GM12878 (cell line): ENCODE measurements around the gene FGL2. TPM values are rescaled to one million over a fixed set of nuclear protein-coding genes. Genes with fewer than 3 reads are reported as not detected.

Experiments
- ATAC-seq: fragments of 200-7000 bp; cut with Tn5 transposase; 3 replicates; pipeline ENCODE4 v1.9.1; 2020; ENCODE audit warnings: mild to moderate bottlenecking, moderate library complexity
- BruUV-seq: library from RNA; stranded (reverse); fragments of 400-500 nt; replicated peaks from 2 replicates; lab custom pipeline; 2021; lab: Mats Ljungman, UMichigan
- CTCF ChIA-PET: fragments of 300-600 bp; sonication (Branson Sonifier 250); formaldehyde crosslinking; extraction: SDS; loops from one replicate; lab custom pipeline; 2021; ENCODE audit warnings: inconsistent platforms; lab: Yijun Ruan, JAX
- POLR2A ChIA-PET: fragments of 350-600 bp; formaldehyde crosslinking; extraction: SDS; loops from one replicate; lab custom pipeline; 2021; ENCODE audit warnings: inconsistent platforms; lab: Charles Lee
- RAD21 ChIA-PET: fragments of 300-600 bp; sonication (Branson Sonifier 250); formaldehyde crosslinking; loops from one replicate; lab custom pipeline; 2023; ENCODE audit warnings: antibody characterized with exemption; ENCODE audit not compliant: unreplicated experiment; lab: Charles Lee
- SMC1A ChIA-PET: fragments of 300-600 bp; sonication (Branson Sonifier 250); formaldehyde crosslinking; loops from one replicate; lab custom pipeline; 2023; ENCODE audit not compliant: unreplicated experiment, uncharacterized antibody; lab: Charles Lee
- DNase-seq: peaks from one replicate; pipeline ENCODE4 v3.0.0-alpha.2; 2011; ENCODE audit warnings: low read depth, low spot score
- FAIRE-seq: peaks from 3 replicates; lab custom pipeline; 2011; peaks lifted over from hg19 to GRCh38; lab: Jason Lieb, UNC
- H2AFZ ChIP-seq: 2 replicates; pipeline ENCODE4 v1.6.0; 2011; ENCODE audit warnings: low read depth, low read length, control low read depth; ENCODE audit not compliant: control insufficient read depth
- H3K27ac ChIP-seq: 2 replicates; pipeline ENCODE4 v1.5.1; 2011; ENCODE audit warnings: control low read depth; ENCODE audit not compliant: control insufficient read depth, insufficient read depth
- H3K27me3 ChIP-seq, 2 experiments: replicated peaks in 1 of 2; 2 replicates each; pipeline versions ENCODE4 v1.6.0 to v1.6.1; 2011; ENCODE audit warnings: low read length in 1 of 2; ENCODE audit not compliant: control insufficient read depth in 2 of 2, insufficient read depth in 2 of 2
- H3K36me3 ChIP-seq, 2 experiments: 2 replicates each; pipeline ENCODE4 v1.5.1; 2011; ENCODE audit warnings: low read length in 1 of 2; ENCODE audit not compliant: control insufficient read depth in 2 of 2, insufficient read depth in 2 of 2
- H3K4me1 ChIP-seq: 2 replicates; pipeline ENCODE4 v1.6.1; 2011; ENCODE audit warnings: mild to moderate bottlenecking, low read length, moderate library complexity, mixed read lengths; ENCODE audit not compliant: control insufficient read depth, insufficient read depth
- H3K4me2 ChIP-seq: 2 replicates; pipeline ENCODE4 v1.6.0; 2011; ENCODE audit warnings: control low read depth; ENCODE audit not compliant: control insufficient read depth, insufficient read depth
- H3K4me3 ChIP-seq: fragments of 200-600 bp; sonication (generic); 2 replicates; pipeline ENCODE4 v1.5.1; 2016
- H3K79me2 ChIP-seq: 2 replicates; pipeline ENCODE4 v1.6.0; 2011; ENCODE audit warnings: low read length; ENCODE audit not compliant: control insufficient read depth, insufficient read depth
- H3K9ac ChIP-seq: 2 replicates; pipeline ENCODE4 v1.8.0; 2011; ENCODE audit warnings: low read length, control low read depth, mixed read lengths; ENCODE audit not compliant: control insufficient read depth, insufficient read depth
- H3K9me3 ChIP-seq: replicated peaks from 3 replicates; pipeline ENCODE4 v1.5.1; 2011; ENCODE audit warnings: mild to moderate bottlenecking, low read length; ENCODE audit not compliant: control insufficient read depth, insufficient read depth
- H4K20me1 ChIP-seq: 2 replicates; pipeline ENCODE4 v1.6.0; 2011; ENCODE audit not compliant: control insufficient read depth, insufficient read depth
- ASH2L ChIP-seq: fragments of 300-600, 200-600 bp; sonication (generic); IDR thresholded peaks from 2 replicates; pipeline ENCODE4 v1.6.1; 2017; ENCODE audit warnings: low read depth, mild to moderate bottlenecking, borderline replicate concordance
- BMI1 ChIP-seq: fragments of 450-650 bp; IDR thresholded peaks from 2 replicates; pipeline ENCODE4 v1.6.1; 2016; ENCODE audit warnings: mild to moderate bottlenecking, moderate library complexity, borderline replicate concordance
- IKZF2 ChIP-seq, 2 experiments: fragments of 450-650 bp; IDR thresholded peaks; 2 replicates each; pipeline ENCODE4 v1.6.1; 2017; ENCODE audit warnings: mild to moderate bottlenecking in 2 of 2, moderate library complexity in 2 of 2
- POLR2AphosphoS2 ChIP-seq: IDR thresholded peaks from 2 replicates; pipeline ENCODE4 v1.6.1; 2011; ENCODE audit warnings: low read depth, mild to moderate bottlenecking, low read length, improper control_type of control experiment, moderate library complexity
- POLR2AphosphoS5 ChIP-seq: IDR thresholded peaks from 2 replicates; pipeline ENCODE4 v1.6.1; 2011; ENCODE audit warnings: mild to moderate bottlenecking, low read length, inconsistent platforms
- SIN3A ChIP-seq: IDR thresholded peaks from 2 replicates; pipeline ENCODE4 v1.6.1; 2012; ENCODE audit warnings: low read depth, low read length, improper control_type of control experiment
- SPI1 ChIP-seq: IDR thresholded peaks from 2 replicates; pipeline ENCODE4 v1.6.1; 2011; ENCODE audit warnings: low read depth, mild to moderate bottlenecking, low read length, moderate library complexity, borderline replicate concordance; ENCODE audit not compliant: insufficient read depth
- ZNF622 ChIP-seq: fragments of 450-650 bp; IDR thresholded peaks from 2 replicates; pipeline ENCODE4 v1.6.1; 2017; ENCODE audit warnings: mild to moderate bottlenecking, inconsistent platforms
- WGBS: methylation state at CpG from one replicate; pipeline ENCODE4 v1.1.6; 2016; ENCODE audit warnings: low lambda C conversion rate; ENCODE audit not compliant: insufficient replicate concordance, insufficient coverage; ENCODE audit errors: missing lambda C conversion rate; 5-methylcytosine and 5-hydroxymethylcytosine counted together
- in situ Hi-C: fragments of 300-500 bp; cut with MboI; formaldehyde crosslinking; loops from 9 replicates; pipeline ENCODE4 v1.14.3; 2018; ENCODE audit warnings: mixed read lengths
- intact Hi-C: fragments of 100-400 bp; cut with micrococcal nuclease; formaldehyde crosslinking; loops from one replicate; pipeline ENCODE4 v1.14.2; 2022; ENCODE audit not compliant: unreplicated experiment
- polyA plus RNA-seq, 11 experiments: library from polyadenylated mRNA; depleted of rRNA in 4 of 11; unstranded in 6 of 11; stranded (reverse) in 5 of 11; fragments of >200 nt; fragmentation: Nextera tagmentation in 4 of 11; fragmentation: Illumina TruSeq in 1 of 11; extraction: Ambion mirVana in 4 of 11; extraction: Trizol in 1 of 11; gene quantifications; 1 replicate in 1 of 11; 2 replicates in 10 of 11; pipeline versions ENCODE4 v1.2.1 to v1.2.3, GENCODE V29; 2011 to 2016; ENCODE audit warnings: inconsistent platforms in 2 of 11, missing spikeins in 2 of 11, low read depth in 1 of 11
- total RNA-seq, 4 experiments: library from RNA; depleted of rRNA in 3 of 4; stranded (reverse); fragments of >200 nt in 3 of 4; fragmentation: Illumina TruSeq in 1 of 4; extraction: Trizol in 1 of 4; gene quantifications; 2 replicates each; pipeline versions ENCODE4 v1.2.1 to v1.2.3, GENCODE V29; 2013 to 2021
- TF ChIP-seq, protein P1 (sequence below): fragments of 450-650 bp; IDR thresholded peaks from 2 replicates; pipeline ENCODE4 v1.6.1; 2017; ENCODE audit warnings: mild to moderate bottlenecking, low read depth, inconsistent platforms; ENCODE audit not compliant: poor library complexity, severe bottlenecking

Gene FGL2
- total and polyA plus RNA-seq, 10 of the 15 experiments (the other 5 are each of a cell fraction or from before 2014, with no cell fraction given), result 0.04 to 3.2 (median 1.5) TPM

DNA sequence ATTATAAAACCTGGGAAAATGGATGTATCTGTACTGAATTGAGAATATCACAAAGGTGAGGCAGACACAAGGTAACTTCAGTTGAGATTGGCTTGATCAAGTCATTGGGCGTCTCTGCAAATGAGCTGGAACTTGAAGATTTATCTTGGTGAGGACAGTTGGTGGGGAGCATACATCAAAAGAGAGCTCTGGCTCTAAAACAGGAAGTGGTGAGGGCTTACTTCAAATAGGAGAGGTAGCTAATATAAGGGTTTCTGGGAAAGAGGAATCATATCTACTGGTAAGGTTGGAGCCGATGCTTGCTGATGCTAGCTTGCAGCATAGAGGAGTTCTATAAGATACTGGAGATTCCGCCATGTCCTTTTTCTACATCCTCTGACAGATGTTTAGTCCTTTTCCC, 39.9 kb upstream of the FGL2 start:
- no peaks in the 10 kb centered on the region for H3K79me2 ChIP-seq
- SMC1A ChIA-PET, result interaction anchor here (0.6 to 4.7 kb wide), 6 partner anchors 9 to 128 kb away, joined by 3 to 31 read pairs (median 3); no protein-coding TSS in a partner anchor
- H3K4me1 ChIP-seq, result peaks cover 8% of the 10 kb centered on the region
- no peak overlapping the region for H2AFZ ChIP-seq
- no peaks in the 10 kb centered on the region for H3K36me3 ChIP-seq
- no peak overlapping the region for H3K4me2 ChIP-seq
- no peak overlapping the region for H3K9ac ChIP-seq
- RAD21 ChIA-PET, result interaction anchor here (1.8 to 2.9 kb wide), 2 partner anchors 8 to 92 kb away, joined by 5 to 15 read pairs; no protein-coding TSS in a partner anchor
- ATAC-seq (no peak), DNase-seq (no peak), FAIRE-seq (no peak)
- in situ Hi-C loops (no loop called here), intact Hi-C loops (no loop called here)
- no peaks in the 10 kb centered on the region for H3K27me3 ChIP-seq
- H3K27ac ChIP-seq, result no peak overlapping the region
- no peak for TF ChIP-seq ZNF622
- peak; percentile 65 for TF ChIP-seq SPI1
- no peak for TF ChIP-seq BMI1
- CTCF ChIA-PET, result interaction anchor here (1.2 to 1.9 kb wide), 2 partner anchors 8 to 13 kb away, joined by 4 to 16 read pairs; no protein-coding TSS in a partner anchor
- no peak overlapping the region for H3K4me3 ChIP-seq
- no peaks in the 10 kb centered on the region for H3K9me3 ChIP-seq
- POLR2A ChIA-PET, result interaction anchor here (0.6 kb wide), 1 partner anchor 293 kb away, joined by 5 read pairs; no protein-coding TSS in a partner anchor
- no TSS peak for BruUV-seq
- no peaks in the 10 kb centered on the region for H4K20me1 ChIP-seq
- WGBS, result 96% methylated on average over 3 of the region's 3 CpGs

DNA sequence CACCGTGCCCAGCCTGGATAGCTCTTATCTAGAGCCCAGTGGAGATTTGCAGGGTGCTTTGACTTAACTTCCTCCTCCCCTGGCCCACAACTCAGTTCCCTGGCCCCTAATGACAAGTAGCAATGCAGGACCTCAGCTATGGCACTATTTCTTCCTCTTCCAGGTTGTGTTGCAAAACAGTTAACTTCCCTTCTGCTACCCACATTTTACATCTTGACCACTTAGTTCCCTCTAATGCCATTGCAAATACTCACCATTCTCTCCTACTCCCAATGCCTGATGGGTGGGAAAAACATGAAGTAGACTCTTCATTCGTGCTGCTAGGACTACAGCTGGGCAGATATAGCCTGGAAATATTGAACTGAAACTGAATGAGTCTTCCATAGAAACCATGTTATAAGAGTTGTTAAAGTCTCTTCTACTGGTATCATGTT, 39.1 kb upstream of the FGL2 start:
- no TSS peak for BruUV-seq
- no peak overlapping the region for H3K4me3 ChIP-seq
- no peak overlapping the region for H3K4me2 ChIP-seq
- H2AFZ ChIP-seq, result no peak overlapping the region
- ChIA-PET POLR2A (no interaction called here), RAD21 (interaction anchor here (1.8 to 2.9 kb wide), 2 partner anchors 8 to 93 kb away, joined by 5 to 15 read pairs; no protein-coding TSS in a partner anchor), CTCF (interaction anchor here (1.9 kb wide), 1 partner anchor 9 kb away, joined by 16 read pairs; no protein-coding TSS in a partner anchor), SMC1A (interaction anchor here (1.2 to 4.7 kb wide), 4 partner anchors 9 to 93 kb away, joined by 3 to 31 read pairs (median 5); no protein-coding TSS in a partner anchor)
- H3K4me1 ChIP-seq, result peaks cover 8% of the 10 kb centered on the region
- in situ Hi-C loops (no loop called here), intact Hi-C loops (no loop called here)
- no peak overlapping the region for H3K9ac ChIP-seq
- DNase-seq, result no peak
- no peaks in the 10 kb centered on the region for H3K36me3 ChIP-seq
- ATAC-seq, result no peak; the same call in 2 of the 3 replicates
- no peaks in the 10 kb centered on the region for H3K27me3 ChIP-seq
- H3K79me2 ChIP-seq, result no peaks in the 10 kb centered on the region
- WGBS, result 50% methylated on average over 2 of the region's 2 CpGs
- H4K20me1 ChIP-seq, result no peaks in the 10 kb centered on the region
- no peak for TF ChIP-seq POLR2AphosphoS5
- TF ChIP-seq, protein P1, sequence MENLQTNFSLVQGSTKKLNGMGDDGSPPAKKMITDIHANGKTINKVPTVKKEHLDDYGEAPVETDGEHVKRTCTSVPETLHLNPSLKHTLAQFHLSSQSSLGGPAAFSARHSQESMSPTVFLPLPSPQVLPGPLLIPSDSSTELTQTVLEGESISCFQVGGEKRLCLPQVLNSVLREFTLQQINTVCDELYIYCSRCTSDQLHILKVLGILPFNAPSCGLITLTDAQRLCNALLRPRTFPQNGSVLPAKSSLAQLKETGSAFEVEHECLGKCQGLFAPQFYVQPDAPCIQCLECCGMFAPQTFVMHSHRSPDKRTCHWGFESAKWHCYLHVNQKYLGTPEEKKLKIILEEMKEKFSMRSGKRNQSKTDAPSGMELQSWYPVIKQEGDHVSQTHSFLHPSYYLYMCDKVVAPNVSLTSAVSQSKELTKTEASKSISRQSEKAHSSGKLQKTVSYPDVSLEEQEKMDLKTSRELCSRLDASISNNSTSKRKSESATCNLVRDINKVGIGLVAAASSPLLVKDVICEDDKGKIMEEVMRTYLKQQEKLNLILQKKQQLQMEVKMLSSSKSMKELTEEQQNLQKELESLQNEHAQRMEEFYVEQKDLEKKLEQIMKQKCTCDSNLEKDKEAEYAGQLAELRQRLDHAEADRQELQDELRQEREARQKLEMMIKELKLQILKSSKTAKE, result no peak
- TF ChIP-seq SIN3A, result no peak
- TF ChIP-seq POLR2AphosphoS2, result no peak
- TF ChIP-seq ASH2L, result no peak
- no peak for TF ChIP-seq IKZF2 (IDR thresholded peaks at IDR 0.05)
- FAIRE-seq, result no peak
- H3K9me3 ChIP-seq, result no peaks in the 10 kb centered on the region
- no peak overlapping the region for H3K27ac ChIP-seq
